HG02852 (cell line): ENCODE results near the gene CCDC57.
"Not testable (repeated sequence)": the region's sequence is repeated elsewhere in the genome, so short reads cannot be mapped to it uniquely, and the experiment has no call there.

ENCODE experiments used
- ATAC-seq: cut with Tn5 transposase; IDR thresholded peaks from one replicate; pipeline ENCODE4 v1.9.1; 2021; ENCODE audit warnings: mild to moderate bottlenecking, moderate library complexity; ENCODE audit not compliant: unreplicated experiment

CCDC57 gene

DNA sequence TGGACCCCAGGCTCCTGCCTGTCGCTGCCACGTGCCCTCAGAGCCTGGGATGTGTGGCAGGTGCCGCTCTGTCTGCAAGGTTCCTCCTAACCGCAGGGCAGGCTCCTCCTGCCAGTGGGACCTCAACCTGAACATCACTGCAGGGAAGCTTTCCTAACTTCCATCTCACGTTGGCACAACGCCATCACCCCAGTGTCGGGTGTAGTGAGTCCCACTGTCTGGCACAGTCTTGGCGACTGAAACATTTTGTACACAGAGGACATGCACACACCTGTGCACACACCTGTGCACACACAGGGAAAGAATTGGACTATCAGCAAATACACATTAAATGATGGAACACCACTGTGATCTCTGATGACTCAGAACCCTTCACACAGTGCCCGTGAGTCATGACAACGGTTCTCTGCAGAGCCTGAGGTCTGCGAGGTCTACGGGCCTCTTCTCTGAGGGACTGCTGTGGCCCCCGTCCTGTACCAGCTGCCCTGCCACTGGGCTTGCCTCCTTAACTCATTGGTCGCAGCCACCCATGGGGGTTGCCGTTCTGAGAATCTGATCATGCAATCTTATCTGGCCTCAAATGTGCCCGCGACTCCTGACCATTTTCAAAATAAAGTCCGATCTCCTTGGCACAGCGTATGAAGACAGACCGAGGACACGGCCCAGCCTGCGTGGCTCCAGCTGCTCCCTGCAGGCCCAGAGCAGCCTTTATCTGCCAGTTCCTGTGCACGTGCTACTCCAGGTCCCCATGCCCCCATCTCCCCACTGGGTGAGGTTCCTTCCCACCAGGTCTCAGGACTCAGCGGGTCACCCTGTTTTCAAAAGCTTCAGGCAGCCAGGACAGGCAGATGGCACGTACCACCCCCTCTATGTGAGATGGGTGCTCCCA, 7.6 kb downstream of the CCDC57 start:
- ATAC-seq = no peak

GRCh38 chr17:82203920-82204319, 8.7 kb downstream of the CCDC57 start:
- no peak for ATAC-seq

- no peak for ATAC-seq
These were observed 9.7 kb downstream of the CCDC57 start for GRCh38 chr17:82202981-82203380.

DNA sequence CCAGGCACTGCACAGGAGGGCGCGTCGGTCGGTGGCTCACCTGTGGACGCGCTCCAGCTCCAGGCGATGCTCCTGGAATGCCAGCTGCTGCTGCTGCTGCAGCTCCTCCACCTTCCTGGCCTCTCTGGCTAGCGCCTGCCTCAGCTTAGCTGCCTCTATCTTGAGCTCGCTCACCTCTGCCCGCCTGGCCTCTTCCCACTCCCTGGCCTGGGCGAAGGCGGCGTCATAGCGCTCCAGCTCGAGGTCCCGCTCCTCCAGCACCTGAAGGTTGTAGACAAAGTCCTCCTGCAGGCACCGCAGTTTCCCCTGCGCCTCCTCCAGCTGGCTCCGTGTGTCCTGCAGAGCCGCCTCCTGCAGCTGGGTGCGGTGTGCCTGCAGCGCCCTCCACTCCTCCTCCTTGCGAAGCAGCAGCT, 11.1 kb downstream of the CCDC57 start:
- no peak for ATAC-seq

DNA sequence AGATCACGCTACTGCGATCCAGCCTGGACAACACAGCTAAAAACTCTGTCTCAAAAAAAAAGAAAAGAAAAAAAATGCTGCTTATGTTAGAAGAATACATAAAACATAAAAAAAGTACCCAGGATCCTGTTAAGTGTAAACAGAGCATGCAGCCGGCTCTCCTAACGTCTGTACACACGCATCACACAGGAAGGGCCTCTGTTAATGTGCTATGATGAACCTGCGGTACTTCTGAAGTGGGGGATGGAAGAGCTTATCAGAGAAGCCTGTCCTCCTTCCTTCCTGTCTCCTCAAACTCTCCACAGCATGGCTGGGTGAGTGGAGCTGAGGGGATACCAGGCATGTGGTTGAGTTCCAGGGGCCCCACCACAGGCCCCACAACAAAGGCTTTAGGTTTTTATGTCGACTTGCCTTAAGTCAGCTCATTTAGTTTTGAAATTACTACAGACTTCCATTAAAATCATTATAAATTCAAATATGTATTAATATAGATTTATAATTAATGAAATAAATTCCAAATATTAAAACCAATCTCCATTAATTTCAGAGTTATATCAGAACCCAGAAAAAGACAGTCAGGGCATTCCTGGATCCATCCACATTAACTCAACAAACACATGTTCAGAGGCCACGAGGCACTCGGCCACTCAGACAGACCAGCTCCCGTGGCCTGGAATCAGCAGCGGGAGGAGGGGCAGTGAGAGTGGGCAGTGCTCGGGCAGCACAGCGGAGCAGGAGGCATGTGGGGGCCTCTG, 11.7 kb downstream of the CCDC57 start:
- no peak for ATAC-seq

DNA sequence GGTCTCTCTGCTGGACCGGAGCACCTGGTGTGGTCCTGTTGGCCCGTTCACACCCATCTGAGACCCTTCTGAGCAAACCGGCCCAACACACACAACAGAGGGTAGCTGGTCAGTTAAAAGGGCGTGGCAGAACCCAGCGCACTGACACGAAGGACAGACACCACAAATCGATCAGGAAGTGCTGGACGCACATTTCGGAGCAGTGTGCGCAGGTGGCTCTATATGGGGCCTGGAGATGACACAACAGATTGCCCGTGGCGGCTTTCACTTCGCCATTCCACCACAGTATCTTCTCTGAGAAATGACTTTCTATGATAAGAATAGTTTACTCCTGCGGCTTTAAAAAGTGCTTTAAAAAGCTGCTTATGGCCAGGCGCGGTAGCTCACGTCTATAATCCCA, 12.5 kb downstream of the CCDC57 start:
- no peak for ATAC-seq

DNA sequence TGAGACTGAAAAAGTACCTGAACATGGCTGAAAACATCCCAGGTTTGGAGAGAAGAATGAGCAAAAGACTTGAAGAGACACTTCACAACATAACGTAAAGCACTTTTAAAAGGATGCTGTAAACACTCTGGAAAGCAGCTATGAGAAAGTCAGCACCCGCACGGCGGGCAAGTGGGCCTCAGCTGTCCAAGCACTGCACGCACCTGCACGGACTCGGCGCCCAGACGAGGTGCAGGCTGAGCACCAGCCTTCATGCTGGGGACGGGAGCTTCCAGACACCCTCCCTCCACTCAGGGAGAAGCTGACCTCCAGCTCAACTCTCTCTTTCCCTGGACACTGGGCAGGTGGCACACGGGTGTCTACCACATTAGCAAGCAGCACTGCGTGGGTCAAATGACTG, 13.1 kb downstream of the CCDC57 start:
- ATAC-seq = no peak

GRCh38 chr17:82198092-82198491, 14.6 kb downstream of the CCDC57 start:
- no peak for ATAC-seq

- no peak for ATAC-seq
These were observed 16.7 kb downstream of the CCDC57 start for GRCh38 chr17:82195675-82196672.

GRCh38 chr17:82194765-82195164, 17.9 kb downstream of the CCDC57 start:
- no peak for ATAC-seq

DNA sequence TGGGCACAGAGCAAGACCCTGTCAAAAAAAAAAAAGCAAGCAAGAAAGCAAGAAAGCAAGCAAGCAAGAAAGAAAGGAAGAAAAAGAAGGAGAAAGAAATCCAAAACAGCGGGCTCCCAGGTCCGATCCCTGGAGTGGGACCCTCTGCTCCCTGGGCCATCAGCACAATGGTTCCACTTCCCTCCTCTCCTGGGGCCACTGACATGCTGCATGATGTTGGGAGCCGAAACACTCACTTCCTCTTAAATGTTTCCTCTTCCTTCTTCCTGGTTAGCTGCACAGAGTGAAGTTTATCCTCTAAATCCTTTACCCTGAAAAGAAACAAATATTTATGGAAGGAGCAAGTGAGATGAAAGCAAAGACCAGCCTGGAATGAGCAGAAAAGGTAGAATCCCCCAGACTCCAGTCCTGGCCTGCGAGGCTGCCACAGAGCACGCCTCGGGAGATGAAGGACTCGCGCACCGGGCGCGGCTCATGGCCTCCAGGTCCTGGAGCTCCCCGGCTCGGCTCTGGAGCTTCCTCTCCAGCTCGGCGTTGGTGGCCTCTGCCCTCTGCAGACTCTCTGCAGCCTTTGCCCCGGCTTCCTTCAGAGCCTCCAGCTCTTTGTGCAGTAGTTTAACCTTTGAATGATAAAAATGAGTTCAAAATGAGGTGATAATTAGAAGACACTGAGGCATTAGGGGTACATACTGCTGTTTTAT, 19.0 kb downstream of the CCDC57 start:
- no peak for ATAC-seq

- ATAC-seq = not testable (repeated sequence)
These were observed 19.6 kb downstream of the CCDC57 start for GRCh38 chr17:82193050-82193449.

- no peak for ATAC-seq
These were observed 24.4 kb downstream of the CCDC57 start for GRCh38 chr17:82188001-82188961.

DNA sequence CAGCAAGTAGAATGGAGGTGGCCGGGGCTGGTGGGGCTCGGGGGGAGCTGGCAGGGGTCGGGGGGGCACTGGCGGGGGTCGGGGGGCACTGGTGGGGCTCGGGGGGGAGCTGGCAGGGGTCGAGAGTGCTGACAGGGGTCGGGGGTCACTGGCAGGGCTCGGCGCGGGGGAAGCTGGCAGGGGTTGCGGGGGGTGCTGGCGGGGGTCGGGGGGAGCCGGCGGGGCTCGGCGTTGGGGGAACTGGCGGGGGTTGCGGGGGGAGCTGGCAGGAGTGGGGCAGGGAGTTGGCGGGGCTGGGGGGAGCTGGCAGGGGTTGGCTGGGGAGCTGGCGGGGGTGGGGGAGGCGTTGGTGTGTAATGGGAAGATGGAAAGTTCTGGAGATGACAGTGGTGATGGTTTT, 25.1 kb downstream of the CCDC57 start:
- no peak for ATAC-seq

DNA sequence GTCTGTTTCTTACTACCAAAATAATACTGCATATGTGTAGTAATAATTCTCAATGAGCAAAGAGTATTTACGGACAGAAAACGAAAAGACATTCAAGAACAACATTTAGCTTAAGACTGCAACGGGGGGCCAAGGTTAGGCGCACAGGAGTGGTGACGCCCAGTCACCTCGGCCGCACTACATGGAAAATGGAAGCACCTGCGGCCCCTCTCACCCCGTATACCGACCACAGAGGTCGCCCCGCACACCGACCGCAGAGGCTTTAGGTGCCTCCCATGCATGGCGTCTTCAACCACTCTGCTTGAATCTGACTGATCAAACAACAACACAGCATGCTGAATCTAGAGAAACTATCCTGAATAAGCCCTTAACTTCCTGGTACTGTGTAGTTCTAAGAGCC, 26.4 kb downstream of the CCDC57 start:
- ATAC-seq = no peak

- ATAC-seq = no peak
These were observed 27.9 kb downstream of the CCDC57 start for GRCh38 chr17:82184761-82185160.

DNA sequence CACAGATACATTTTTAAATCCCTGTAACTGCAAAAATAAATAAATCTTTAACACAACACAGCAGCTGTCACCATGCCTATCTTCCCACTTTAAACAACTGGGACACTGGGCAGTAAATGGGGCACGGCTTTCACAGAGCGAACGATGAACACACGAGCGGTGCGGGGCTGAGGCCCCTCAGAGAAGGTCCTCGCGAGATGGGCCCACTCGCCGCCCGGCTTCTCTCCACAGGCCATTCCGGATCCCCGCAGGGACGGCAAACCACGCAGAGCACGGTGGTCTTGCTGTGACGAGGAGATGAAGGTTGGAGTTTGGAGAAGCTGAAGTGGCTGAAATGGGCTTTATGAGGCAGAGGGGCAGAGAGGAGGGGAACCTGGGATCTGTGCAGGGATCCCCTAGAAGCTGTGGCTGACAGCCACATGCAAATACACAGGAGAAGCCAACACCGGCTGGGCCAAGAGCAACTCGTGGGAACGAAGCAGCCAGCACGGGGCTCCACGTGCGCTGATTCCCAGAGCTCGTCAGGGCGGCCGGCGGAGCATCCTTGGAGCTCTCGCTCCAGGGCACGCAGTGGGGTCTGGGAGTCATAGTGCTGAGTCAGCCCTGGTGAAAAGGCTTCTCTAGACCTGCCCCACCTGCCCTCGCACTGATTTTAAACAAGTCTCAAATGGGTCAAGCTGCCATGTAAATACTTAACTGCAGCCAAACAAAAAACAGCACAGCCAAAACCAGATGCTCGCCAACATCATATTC, 31.7 kb downstream of the CCDC57 start:
- ATAC-seq = no peak

DNA sequence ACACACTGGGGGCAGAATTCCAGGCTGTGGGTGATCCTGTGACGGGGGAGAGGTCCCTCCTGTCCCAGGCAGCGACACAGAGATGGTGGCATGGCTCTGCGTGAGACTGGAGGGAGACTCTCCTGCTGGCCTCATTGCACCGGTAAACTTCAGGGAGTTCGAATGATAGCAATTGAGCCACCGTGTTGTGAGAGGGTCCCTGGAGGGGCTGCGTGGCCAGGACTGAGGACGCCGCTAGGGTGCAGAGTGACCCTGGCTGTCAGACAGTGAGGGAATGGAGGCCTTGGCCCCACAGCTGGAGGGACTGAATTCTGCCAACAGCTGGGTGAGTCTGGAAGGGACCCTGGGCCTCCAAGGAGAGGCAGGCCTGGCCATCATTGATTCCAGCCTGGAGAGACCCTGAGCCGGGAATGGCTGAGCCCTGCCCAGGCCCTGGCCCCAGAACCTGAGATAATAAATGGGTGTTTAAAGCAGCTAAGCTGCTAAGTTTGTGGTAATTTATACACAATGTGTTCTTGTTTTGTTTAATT, 32.6 kb downstream of the CCDC57 start:
- ATAC-seq = no peak
